Activated T-helper 1 cell treated with Interleukin-2 at 50 U/mL for 16 hours (primary cell): ENCODE results near the gene CXXC1.
"Not testable (repeated sequence)": the region's sequence is repeated elsewhere in the genome, so short reads cannot be mapped to it uniquely, and the experiment has no call there.

Source experiments
- DNase-seq: peaks from one replicate; pipeline ENCODE4 v3.0.0-alpha.2; 2020; ENCODE audit warnings: low read depth

CXXC1 gene

DNA sequence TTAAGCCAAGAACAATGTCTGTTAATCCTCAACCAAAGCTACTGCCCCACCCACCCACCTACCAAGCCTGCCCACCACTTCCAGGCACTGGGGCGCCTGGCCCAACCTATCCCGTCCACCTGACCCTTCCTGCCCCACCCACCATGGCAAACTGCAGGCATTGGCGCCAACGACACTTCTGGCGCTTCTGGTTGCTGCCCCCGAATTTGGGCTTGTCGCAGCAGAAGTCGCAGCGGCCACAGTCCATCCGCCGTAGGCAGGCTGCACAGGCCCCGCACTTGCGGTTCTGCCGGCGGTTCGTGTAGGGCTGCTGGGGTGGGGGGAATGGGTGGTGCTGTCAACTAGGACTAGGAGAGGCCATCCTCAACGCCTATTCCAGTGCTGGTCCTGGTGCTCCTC lies 13.4 kb downstream of the CXXC1 start:
- DNase-seq = no peak

DNA sequence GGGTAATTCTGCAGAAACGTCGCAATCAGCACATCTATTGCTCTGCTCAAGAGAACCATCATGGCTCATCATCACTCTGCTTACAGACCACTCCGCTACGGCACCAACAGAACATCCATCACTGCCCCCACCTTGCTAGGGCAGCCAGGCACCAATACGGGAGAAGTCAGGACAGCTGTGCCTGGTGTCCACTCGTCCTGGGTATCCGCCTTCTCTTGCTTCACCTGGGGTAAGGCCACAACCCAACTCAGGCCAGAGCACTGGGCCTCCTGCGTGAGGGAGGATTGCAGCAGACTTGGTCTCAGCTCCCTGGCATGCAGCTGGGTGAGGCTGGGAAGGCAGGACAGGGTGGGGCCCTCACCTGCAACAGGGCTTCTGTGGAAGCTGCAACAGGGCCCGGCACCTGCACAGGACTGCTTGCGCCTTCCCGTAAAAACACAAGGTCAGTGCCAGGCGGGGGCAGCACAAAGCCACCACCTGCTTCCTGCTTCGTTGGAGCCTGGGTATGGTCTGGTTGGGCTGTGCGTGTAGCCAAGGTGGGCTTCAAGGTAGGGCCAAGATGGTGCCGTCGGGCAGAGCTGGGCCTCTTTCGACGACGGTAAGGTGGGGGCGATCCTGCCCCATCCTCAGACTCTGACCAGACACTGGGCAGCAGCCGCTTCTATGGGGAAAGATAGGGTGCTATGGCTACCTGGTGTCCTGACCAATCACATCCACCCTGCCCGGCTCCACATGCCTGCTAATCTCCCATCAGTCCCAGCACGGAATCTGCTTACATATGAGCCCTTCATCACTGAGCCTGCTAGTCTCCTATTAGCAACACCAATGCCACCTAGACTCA lies 14.1 kb downstream of the CXXC1 start:
- DNase-seq = no peak

DNA sequence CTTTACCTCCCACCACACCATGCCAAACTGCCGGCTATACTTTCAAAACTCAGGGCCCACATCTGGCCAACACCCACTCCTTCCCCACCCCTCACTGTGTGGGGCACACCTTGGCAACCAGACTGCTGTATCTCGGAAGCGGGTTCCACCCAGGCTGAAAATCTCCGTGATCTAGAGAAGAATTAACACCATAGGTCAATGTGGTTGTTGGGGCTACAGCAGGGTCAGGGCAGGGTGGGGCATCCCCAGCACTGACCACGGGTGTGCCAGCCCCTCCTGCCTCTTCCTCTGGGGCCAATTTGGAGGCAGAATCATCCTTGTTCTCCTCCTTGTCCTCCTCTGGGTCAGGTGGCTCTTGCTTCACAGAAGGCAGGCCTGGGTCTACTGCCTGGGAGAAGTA lies 14.9 kb downstream of the CXXC1 start:
- DNase-seq = no peak

DNA sequence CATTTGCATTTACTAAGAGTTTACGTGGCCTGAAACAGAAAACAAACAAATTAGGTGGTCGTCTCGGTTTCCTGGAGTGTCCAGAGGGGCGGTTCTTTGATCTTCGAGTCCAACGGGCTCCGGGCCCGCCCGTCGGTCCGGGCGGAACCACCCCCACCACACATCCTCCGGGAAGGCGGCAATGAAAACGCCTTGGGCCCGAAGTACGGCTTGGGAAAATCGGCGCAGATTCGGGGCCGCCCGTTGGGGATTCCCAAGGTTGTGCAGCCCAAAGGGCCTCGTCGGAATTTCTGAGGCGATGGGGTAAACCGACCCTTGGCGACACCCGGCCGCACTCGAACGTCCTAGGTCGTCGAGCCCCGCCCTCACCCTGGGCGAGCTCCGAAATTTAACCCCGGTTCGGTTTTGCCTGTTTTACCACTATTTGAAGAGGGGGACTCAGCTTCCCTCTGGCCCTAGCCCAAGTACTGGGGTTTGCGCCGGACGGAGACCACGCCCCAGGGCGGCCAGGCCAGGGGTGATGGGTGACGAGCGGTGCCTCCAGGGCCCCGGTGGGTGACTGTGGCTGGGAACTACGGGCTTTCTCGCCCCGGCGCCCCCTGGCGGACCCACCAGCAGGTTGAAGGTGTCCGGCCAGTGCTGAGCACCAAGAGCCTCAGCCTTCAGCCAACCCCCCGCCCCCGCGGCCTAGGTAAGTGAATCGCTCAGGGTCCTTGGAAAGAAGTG lies 19.3 kb downstream of the CXXC1 start:
- peak; percentile 62 for DNase-seq

DNA sequence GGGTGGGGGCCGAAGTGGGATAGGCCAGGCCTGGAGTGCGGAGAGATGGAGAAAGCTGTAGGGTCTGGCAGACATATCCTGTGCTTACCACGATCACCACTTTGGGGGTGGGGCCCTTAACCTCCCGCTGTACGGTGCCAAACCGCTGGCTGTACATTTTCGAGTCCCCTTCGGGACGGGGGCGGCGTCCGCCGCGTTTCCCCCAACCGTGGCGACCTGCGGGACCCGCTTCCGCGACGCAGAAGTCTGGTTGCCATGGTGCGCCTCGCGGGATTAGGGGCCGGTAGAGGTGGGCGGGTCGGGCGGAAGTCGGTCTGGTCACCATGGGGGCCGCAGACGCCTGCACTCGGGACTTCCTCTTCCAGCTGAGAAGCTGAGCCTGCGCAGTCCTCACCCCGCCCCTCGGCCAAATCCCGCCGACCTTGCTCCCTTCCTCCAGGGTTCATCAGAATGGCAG lies 21.2 kb downstream of the CXXC1 start, which contains the start of gene CFAP53:
CFAP53 (minus strand) TSS at position 248 of the 457 bp plus-strand sequence; CDS start at position 157, 91 bp downstream.
- peak; percentile 76 for DNase-seq

DNA sequence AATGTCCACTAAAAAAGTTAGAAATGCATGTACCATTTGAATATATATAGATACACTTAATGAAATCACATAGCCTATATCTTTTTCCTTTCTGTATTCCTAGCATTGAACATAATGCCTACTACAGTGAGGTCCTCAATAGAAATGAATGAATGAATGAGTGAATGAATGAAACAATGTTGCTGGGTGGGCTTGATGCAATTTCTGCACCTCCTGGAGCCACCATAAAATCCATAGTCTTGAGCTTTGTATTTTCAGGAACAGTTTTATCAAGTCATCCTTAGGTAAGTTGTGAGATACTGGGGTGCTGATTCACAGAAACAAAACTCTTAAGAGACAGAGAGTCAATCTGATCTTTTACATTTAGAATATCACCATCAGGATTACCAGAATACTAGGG lies 24.5 kb downstream of the CXXC1 start:
- DNase-seq = no peak

DNA sequence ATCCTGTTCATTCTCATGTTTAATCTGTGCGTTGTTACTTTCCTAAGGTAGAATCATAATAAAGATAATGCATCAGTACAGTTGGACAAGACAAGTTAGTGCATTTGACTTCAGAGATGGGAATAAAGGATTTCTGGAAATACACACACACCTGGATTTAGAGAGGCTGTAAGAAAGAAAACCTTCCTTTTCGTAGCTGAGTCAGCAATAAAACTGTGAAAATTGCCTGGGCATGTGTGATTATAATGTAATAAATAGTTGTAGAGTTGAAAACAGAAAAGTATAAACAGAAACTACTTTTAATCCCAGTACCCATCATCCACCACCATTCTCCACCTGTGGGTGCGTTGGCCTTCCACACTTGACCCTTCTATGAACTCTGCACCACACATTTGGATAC lies 36.6 kb downstream of the CXXC1 start:
- no peak for DNase-seq

DNA sequence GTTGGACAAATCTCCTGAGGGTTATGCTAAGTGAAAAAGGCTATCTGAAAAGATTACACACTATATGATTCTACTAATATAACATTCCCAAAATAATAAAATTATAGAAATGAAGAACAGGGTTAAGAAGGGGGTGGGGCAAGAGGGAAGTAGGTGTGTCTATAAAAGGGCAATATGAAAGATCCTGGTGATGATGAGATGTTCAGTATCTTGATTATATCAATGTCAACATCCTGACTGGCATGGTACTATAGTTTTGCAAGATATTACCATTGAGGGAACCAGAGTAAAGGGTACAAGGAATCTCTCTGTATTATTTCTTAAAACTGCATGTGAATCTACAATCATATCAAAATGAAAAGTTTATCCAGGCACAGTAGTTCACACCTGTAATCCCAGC lies 37.9 kb downstream of the CXXC1 start:
- no peak for DNase-seq

DNA sequence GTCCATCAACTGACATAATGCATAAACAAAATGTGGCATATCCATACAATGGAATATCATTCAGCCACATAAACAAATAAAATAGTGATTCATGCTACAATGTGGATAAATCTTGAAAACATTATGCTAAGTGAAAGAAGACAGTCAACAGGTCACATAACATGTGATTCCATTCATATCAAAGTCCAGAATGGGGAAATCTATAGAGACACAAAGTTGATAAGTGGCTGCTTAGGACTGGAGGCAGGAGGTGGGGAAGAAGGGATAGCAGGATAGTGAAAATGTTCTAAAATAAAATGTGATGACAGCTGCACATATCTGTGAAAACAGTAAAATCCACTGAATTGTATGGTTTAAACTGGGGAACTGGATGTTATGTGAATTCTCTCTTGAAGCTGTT lies 39.9 kb downstream of the CXXC1 start:
- DNase-seq = no peak

DNA sequence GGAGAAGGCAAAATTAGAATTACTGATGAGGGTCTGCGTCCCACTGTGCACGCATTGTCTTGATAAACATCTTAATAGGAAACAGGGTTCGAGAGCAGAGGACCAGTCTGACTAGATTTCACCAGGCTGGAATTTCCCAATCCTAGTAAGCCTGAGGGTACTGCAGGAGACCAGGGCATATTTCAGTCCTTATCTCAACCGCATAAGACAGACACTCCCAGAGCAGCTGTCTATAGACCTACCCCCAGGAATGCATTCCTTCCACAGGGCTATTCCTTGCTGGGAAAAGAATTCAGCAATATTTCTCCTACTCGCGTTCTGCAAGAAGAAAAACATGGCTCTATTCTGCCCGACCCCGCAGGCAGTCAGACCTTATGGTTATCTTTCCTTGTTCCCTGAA lies 45.7 kb downstream of the CXXC1 start:
- DNase-seq = not testable (repeated sequence)

DNA sequence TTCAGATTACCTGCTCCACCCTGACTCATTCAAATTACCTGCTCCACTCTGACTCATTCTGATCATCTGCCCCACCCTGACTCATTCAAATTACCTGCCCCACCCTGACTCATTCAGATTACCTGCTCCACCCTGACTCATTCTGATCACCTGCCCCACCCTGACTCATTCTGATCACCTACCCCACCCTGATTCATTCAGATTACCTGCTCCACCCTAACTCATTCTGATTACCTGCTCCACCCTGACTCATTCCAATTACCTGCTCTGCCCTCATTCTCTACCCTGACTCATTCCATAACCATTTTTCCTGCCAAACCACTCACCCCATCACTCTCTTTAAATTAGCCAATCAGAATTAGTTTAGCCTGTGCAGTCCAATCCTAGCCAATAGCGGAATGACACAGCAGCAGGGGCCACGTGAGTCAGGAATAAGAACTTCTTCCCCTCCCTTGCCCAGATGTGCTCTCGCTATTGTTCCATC lies 47.4 kb downstream of the CXXC1 start:
- DNase-seq = no peak

DNA sequence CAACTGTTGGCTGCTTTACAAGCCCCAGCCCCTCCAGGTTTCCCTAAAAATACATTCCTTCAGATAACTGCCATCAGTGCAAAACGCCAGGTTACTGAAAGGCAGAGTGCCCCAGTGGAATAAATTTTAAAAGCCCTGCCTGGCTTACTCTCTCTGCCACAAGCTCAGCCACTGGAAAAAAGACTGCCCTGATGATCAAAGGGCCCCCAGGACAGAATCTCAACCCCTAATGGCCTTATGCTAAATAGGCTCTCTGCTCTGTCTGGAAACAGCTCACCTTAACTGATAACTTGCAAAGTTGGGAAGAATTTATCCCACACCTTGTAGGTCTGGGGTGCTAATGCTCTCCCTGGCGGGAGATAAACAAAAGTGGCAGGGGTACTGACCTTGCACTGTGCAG lies 55.1 kb downstream of the CXXC1 start:
- DNase-seq = no peak
